AG04450 (cell line): ENCODE data around the gene THBS1. TPM values are rescaled to one million over a fixed set of nuclear protein-coding genes. Genes with fewer than 3 reads are reported as not detected.

Experiments
- CTCF ChIA-PET: fragments of 300-600, 350-600 bp; formaldehyde crosslinking; extraction: SDS; loops from one replicate; lab custom pipeline; 2022; ENCODE audit warnings: antibody characterized with exemption, inconsistent platforms; lab: Charles Lee
- POLR2A ChIA-PET: fragments of 350-600 bp; formaldehyde crosslinking; extraction: SDS; loops from one replicate; lab custom pipeline; 2021; ENCODE audit warnings: antibody characterized with exemption, inconsistent platforms; lab: Yijun Ruan, JAX
- DNase-seq: peaks from one replicate; pipeline ENCODE4 v3.0.0-alpha.2; 2011; ENCODE audit warnings: low read depth, low spot score
- H3K27ac ChIP-seq: one replicate; pipeline ENCODE4 v1.5.1; 2012; ENCODE audit warnings: low read depth, low read length, control low read depth
- H3K27me3 ChIP-seq: one replicate; pipeline ENCODE4 v1.6.0; 2012; ENCODE audit warnings: low read length; ENCODE audit not compliant: control insufficient read depth, insufficient read depth
- H3K4me3 ChIP-seq: 2 replicates; pipeline ENCODE4 v1.5.1; 2011; ENCODE audit warnings: mild to moderate bottlenecking, low read depth, low read length, control low read depth
- H3K9me3 ChIP-seq: 2 replicates; pipeline ENCODE4 v1.5.1; 2012; ENCODE audit warnings: low read length; ENCODE audit not compliant: control insufficient read depth, insufficient read depth
- CTCF ChIP-seq: IDR thresholded peaks from 2 replicates; pipeline ENCODE4 v1.5.1; 2011; ENCODE audit warnings: low read depth, low read length, control low read depth, inconsistent platforms
- polyA plus RNA-seq: library from polyadenylated mRNA; depleted of rRNA; stranded (reverse); fragments of >200 nt; gene quantifications from 2 replicates; pipeline ENCODE4 v1.2.3, GENCODE V29; 2011

Gene THBS1
- polyA plus RNA-seq, 1 experiment, result 686 TPM

GRCh38 chr15:39539973-39540558 is 40.8 kb upstream of the THBS1 start:
- DNase-seq, result no peak
- no peaks in the 10 kb centered on the region for H3K27me3 ChIP-seq
- TF ChIP-seq CTCF, result no peak
- no peak overlapping the region for H3K4me3 ChIP-seq
- no peak overlapping the region for H3K27ac ChIP-seq
- ChIA-PET POLR2A (no interaction called here), CTCF (no interaction called here)
- peaks cover 4% of the 10 kb centered on the region; the same call in 1 of the 2 replicates for H3K9me3 ChIP-seq

GRCh38 chr15:39542385-39543065 is 38.4 kb upstream of the THBS1 start:
- TF ChIP-seq CTCF, result no peak
- POLR2A ChIA-PET, result no interaction called here
- Histone ChIP-seq H3K27ac (no peak overlapping the region), H3K4me3 (no peak overlapping the region), H3K9me3 (peaks cover 4% of the 10 kb centered on the region; the same call in 1 of the 2 replicates), H3K27me3 (no peaks in the 10 kb centered on the region)
- CTCF ChIA-PET, result no interaction called here
- DNase-seq, result no peak

- no peak overlapping the region for H3K4me3 ChIP-seq
- CTCF ChIA-PET, result interaction anchor here (1.1 kb wide), 1 partner anchor 12 kb away, joined by 4 read pairs; no protein-coding TSS in a partner anchor
Measured at GRCh38 chr15:39543651-39544050, 37.2 kb upstream of the THBS1 start.

DNA sequence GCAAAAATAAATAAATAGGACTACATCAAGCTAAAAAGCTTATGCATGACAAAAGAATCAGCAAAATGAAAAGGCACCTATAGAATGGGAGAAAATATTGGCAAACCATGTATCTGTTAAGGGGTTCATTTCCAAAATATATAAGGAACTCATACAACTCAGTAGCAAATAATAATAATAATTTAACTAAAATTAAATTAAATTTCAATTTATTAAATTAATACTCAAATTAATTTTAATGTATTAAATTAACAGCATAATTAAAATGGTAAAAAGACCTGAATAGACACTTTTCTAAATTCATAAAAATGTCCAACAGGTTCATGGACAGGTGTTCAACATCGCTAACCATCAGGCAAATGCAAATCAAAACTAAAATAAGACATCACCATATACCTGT is 34.0 kb upstream of the THBS1 start:
- Histone ChIP-seq H3K4me3 (no peak overlapping the region), H3K9me3 (peaks cover 4% of the 10 kb centered on the region; the same call in 1 of the 2 replicates), H3K27ac (no peak overlapping the region), H3K27me3 (no peaks in the 10 kb centered on the region)
- TF ChIP-seq CTCF, result no peak
- no peak for DNase-seq
- POLR2A ChIA-PET, result no interaction called here
- CTCF ChIA-PET, result no interaction called here

More at GRCh38 chr15:39543651-39544050, 37.2 kb upstream of the THBS1 start:
- TF ChIP-seq CTCF, result no peak
- Histone ChIP-seq H3K9me3 (peaks cover 4% of the 10 kb centered on the region; the same call in 1 of the 2 replicates), H3K27me3 (no peaks in the 10 kb centered on the region), H3K27ac (no peak overlapping the region)
- no peak for DNase-seq
- POLR2A ChIA-PET, result no interaction called here

DNA sequence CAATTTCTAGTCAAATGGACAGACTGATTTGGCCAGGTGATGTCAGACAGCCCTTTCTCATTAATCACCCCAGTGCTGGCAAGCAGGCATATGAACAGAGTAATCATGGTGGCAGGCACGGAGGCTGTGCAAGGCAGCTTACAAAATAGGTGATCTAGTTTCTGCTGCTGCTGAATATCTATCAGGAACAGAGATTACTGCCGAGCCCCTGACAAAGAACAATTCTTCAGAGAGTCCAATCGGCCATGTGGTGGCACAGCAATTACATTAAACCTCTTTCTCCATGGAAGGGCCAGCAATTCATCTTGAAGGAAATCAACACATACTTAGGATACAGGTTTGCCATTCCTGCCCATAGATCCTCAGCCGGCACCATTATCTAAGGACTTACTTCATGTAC is 32.3 kb upstream of the THBS1 start:
- no peak for DNase-seq
- no peak overlapping the region for H3K27ac ChIP-seq
- peaks cover 4% of the 10 kb centered on the region; the same call in 1 of the 2 replicates for H3K9me3 ChIP-seq
- no peak for TF ChIP-seq CTCF
- ChIA-PET POLR2A (no interaction called here), CTCF (no interaction called here)
- H3K27me3 ChIP-seq, result no peaks in the 10 kb centered on the region
- no peak overlapping the region for H3K4me3 ChIP-seq
